Muscle layer of duodenum (tissue), 2 donors: Measurements from ENCODE around the gene KAZN.

Experiments used
- H3K27ac ChIP-seq: one replicate; pipeline ENCODE4 v1.7.0; 2013; ENCODE audit warnings: mild to moderate bottlenecking, low read length
- H3K27me3 ChIP-seq: one replicate; pipeline ENCODE4 v1.7.0; 2013; ENCODE audit warnings: low read depth, mild to moderate bottlenecking, control low read depth, low read length
- H3K36me3 ChIP-seq, 2 donors: one replicate each; pipeline ENCODE4 v1.7.0; 2013; ENCODE audit warnings: low read length in 2 of 2, control low read depth in 1 of 2, mild to moderate bottlenecking in 1 of 2; ENCODE audit not compliant: insufficient read depth in 2 of 2, control insufficient read depth in 1 of 2
- H3K4me1 ChIP-seq, 2 donors: one replicate each; pipeline ENCODE4 v1.7.0; 2013; ENCODE audit warnings: low read length in 2 of 2, mild to moderate bottlenecking in 2 of 2, control low read depth in 1 of 2, moderate library complexity in 1 of 2; ENCODE audit not compliant: insufficient read depth in 2 of 2, control insufficient read depth in 1 of 2
- H3K4me3 ChIP-seq, 2 donors: one replicate each; pipeline ENCODE4 v1.7.0; 2013; ENCODE audit warnings: low read length in 2 of 2, low read depth in 1 of 2, mild to moderate bottlenecking in 1 of 2
- H3K9me3 ChIP-seq, 2 donors: one replicate each; pipeline ENCODE4 v1.7.0; 2013; ENCODE audit warnings: low read length in 2 of 2, control low read depth in 1 of 2, mild to moderate bottlenecking in 1 of 2; ENCODE audit not compliant: control insufficient read depth in 1 of 2
- donor health status: healthy.

KAZN gene

GRCh38 chr1:14842361-14842760, 243.9 kb downstream of the KAZN start:
- H3K4me3 ChIP-seq = peak overlapping the region in 1 of 2 donors; percentile 32
- H3K9me3 ChIP-seq = peaks cover 9 to 16% of the 10 kb centered on the region in 2 donors
- no peaks in the 10 kb centered on the region for H3K36me3 ChIP-seq
- no peaks in the 10 kb centered on the region for H3K27me3 ChIP-seq
- no peak overlapping the region for H3K27ac ChIP-seq
- no peaks in the 10 kb centered on the region for H3K4me1 ChIP-seq

GRCh38 chr1:14842891-14843290, 244.4 kb downstream of the KAZN start:
- Histone ChIP-seq H3K4me1 (no peaks in the 10 kb centered on the region), H3K4me3 (no peak overlapping the region), H3K27ac (no peak overlapping the region), H3K27me3 (no peaks in the 10 kb centered on the region), H3K36me3 (no peaks in the 10 kb centered on the region), H3K9me3 (peaks cover 9 to 16% of the 10 kb centered on the region in 2 donors)

- H3K27ac ChIP-seq = no peak overlapping the region
- no peak overlapping the region for H3K4me3 ChIP-seq
- no peaks in the 10 kb centered on the region for H3K36me3 ChIP-seq
- no peaks in the 10 kb centered on the region for H3K27me3 ChIP-seq
- peaks cover 9 to 16% of the 10 kb centered on the region in 2 donors for H3K9me3 ChIP-seq
- H3K4me1 ChIP-seq = no peaks in the 10 kb centered on the region
Measured at GRCh38 chr1:14843525-14843924, 245.0 kb downstream of the KAZN start.

GRCh38 chr1:14844356-14844755, 245.9 kb downstream of the KAZN start:
- Histone ChIP-seq H3K36me3 (no peaks in the 10 kb centered on the region), H3K27ac (no peak overlapping the region), H3K4me3 (no peak overlapping the region), H3K4me1 (no peaks in the 10 kb centered on the region), H3K9me3 (peaks cover 9 to 16% of the 10 kb centered on the region in 2 donors), H3K27me3 (no peaks in the 10 kb centered on the region)

- Histone ChIP-seq H3K9me3 (peaks cover 9 to 16% of the 10 kb centered on the region in 2 donors), H3K27ac (no peak overlapping the region), H3K36me3 (no peaks in the 10 kb centered on the region)
Measured at GRCh38 chr1:14844923-14845617, 246.6 kb downstream of the KAZN start.

GRCh38 chr1:14845851-14846250, 247.4 kb downstream of the KAZN start:
- no peaks in the 10 kb centered on the region for H3K27me3 ChIP-seq
- H3K4me3 ChIP-seq = no peak overlapping the region
- H3K4me1 ChIP-seq = no peaks in the 10 kb centered on the region
- no peak overlapping the region for H3K27ac ChIP-seq
- H3K9me3 ChIP-seq = peaks cover 9 to 16% of the 10 kb centered on the region in 2 donors
- no peaks in the 10 kb centered on the region for H3K36me3 ChIP-seq

More at GRCh38 chr1:14844923-14845617, 246.6 kb downstream of the KAZN start:
- no peak overlapping the region for H3K4me3 ChIP-seq
- H3K4me1 ChIP-seq = no peaks in the 10 kb centered on the region
- H3K27me3 ChIP-seq = no peaks in the 10 kb centered on the region

- Histone ChIP-seq H3K9me3 (peaks cover 5 to 12% of the 10 kb centered on the region in 2 donors), H3K4me1 (no peaks in the 10 kb centered on the region), H3K27me3 (no peaks in the 10 kb centered on the region), H3K36me3 (no peaks in the 10 kb centered on the region), H3K4me3 (no peak overlapping the region), H3K27ac (no peak overlapping the region)
Measured at GRCh38 chr1:14846688-14847087, 248.2 kb downstream of the KAZN start.

- Histone ChIP-seq H3K9me3 (peaks cover 0 to 2% of the 10 kb centered on the region in 2 donors), H3K27me3 (no peaks in the 10 kb centered on the region), H3K27ac (no peak overlapping the region), H3K36me3 (no peaks in the 10 kb centered on the region), H3K4me1 (no peaks in the 10 kb centered on the region), H3K4me3 (no peak overlapping the region)
Measured at GRCh38 chr1:14848203-14848602, 249.7 kb downstream of the KAZN start.

GRCh38 chr1:14848625-14849024, 250.1 kb downstream of the KAZN start:
- Histone ChIP-seq H3K36me3 (no peaks in the 10 kb centered on the region), H3K4me3 (no peak overlapping the region), H3K4me1 (no peaks in the 10 kb centered on the region), H3K9me3 (no peaks in the 10 kb centered on the region), H3K27ac (no peak overlapping the region), H3K27me3 (no peaks in the 10 kb centered on the region)

GRCh38 chr1:14849038-14849437, 250.6 kb downstream of the KAZN start:
- Histone ChIP-seq H3K27me3 (no peaks in the 10 kb centered on the region), H3K4me1 (no peaks in the 10 kb centered on the region)

GRCh38 chr1:14850563-14850962, 252.1 kb downstream of the KAZN start:
- Histone ChIP-seq H3K27me3 (no peaks in the 10 kb centered on the region), H3K4me3 (no peak overlapping the region), H3K9me3 (no peaks in the 10 kb centered on the region), H3K36me3 (no peaks in the 10 kb centered on the region), H3K4me1 (no peaks in the 10 kb centered on the region), H3K27ac (no peak overlapping the region)

More at GRCh38 chr1:14849038-14849437, 250.6 kb downstream of the KAZN start:
- Histone ChIP-seq H3K27ac (no peak overlapping the region), H3K36me3 (no peaks in the 10 kb centered on the region), H3K4me3 (no peak overlapping the region), H3K9me3 (no peaks in the 10 kb centered on the region)

GRCh38 chr1:14851760-14852159, 253.3 kb downstream of the KAZN start:
- H3K36me3 ChIP-seq = no peaks in the 10 kb centered on the region
- no peaks in the 10 kb centered on the region for H3K9me3 ChIP-seq
- H3K27ac ChIP-seq = no peak overlapping the region
- no peaks in the 10 kb centered on the region for H3K27me3 ChIP-seq
- no peak overlapping the region for H3K4me3 ChIP-seq
- H3K4me1 ChIP-seq = no peaks in the 10 kb centered on the region
